K562 (cell line): Measurements from ENCODE around the gene SLC24A3. TPM values are rescaled to one million over a fixed set of nuclear protein-coding genes. Genes with fewer than 3 reads are reported as not detected.

Experiments used
- ATAC-seq: fragments of 200-7000 bp; cut with Tn5 transposase; 3 replicates; pipeline ENCODE4 v1.9.1; 2020; ENCODE audit warnings: moderate library complexity
- BruUV-seq: library from RNA; stranded (reverse); fragments of 400-500 nt; replicated peaks from 2 replicates; lab custom pipeline; 2021; lab: Mats Ljungman, UMichigan
- CTCF ChIA-PET: fragments of 300-600 bp; formaldehyde crosslinking; extraction: SDS; loops from one replicate; lab custom pipeline; 2021; ENCODE audit warnings: low intra/inter-chr PET ratio; lab: Yijun Ruan, JAX
- POLR2A ChIA-PET: fragments of 300-600, 350-650 bp; sonication (Branson Sonifier 250); formaldehyde crosslinking; extraction: SDS; loops from one replicate; lab custom pipeline; 2021; ENCODE audit warnings: antibody characterized with exemption, inconsistent platforms; lab: Yijun Ruan, JAX
- DNase-seq, 4 experiments: peaks; one replicate each; pipeline versions ENCODE4 v3.0.0 to v3.0.0-alpha.2; 2011 to 2018; ENCODE audit warnings: low spot score in 3 of 4, mixed read lengths in 3 of 4; ENCODE audit errors: extremely low read depth in 1 of 4
- FAIRE-seq: peaks from 2 replicates; lab custom pipeline; 2011; peaks lifted over from hg19 to GRCh38; lab: Jason Lieb, UNC
- H2AFZ ChIP-seq: 2 replicates; pipeline ENCODE4 v1.6.0; 2011; ENCODE audit warnings: low read depth, low read length, control low read depth, inconsistent platforms
- H3K27ac ChIP-seq: fragments of 200-600 bp; 3 replicates; pipeline ENCODE4 v1.8.0; 2011; ENCODE audit warnings: low read depth, mild to moderate bottlenecking, control low read depth, inconsistent platforms, low read length, moderate library complexity, mixed read lengths; ENCODE audit errors: extremely low read depth
- H3K27me3 ChIP-seq, 2 experiments: fragments of 300-600 bp in 1 of 2; 2 replicates in 1 of 2; 3 replicates in 1 of 2; pipeline versions ENCODE4 v1.6.0 to v1.8.0; 2011; ENCODE audit warnings: inconsistent platforms in 2 of 2, low read length in 2 of 2, mild to moderate bottlenecking in 1 of 2, mixed read lengths in 1 of 2, moderate library complexity in 1 of 2; ENCODE audit not compliant: control insufficient read depth in 2 of 2, insufficient read depth in 2 of 2
- H3K36me3 ChIP-seq: fragments of 300-600 bp; 3 replicates; pipeline ENCODE4 v1.8.0; 2011; ENCODE audit warnings: mild to moderate bottlenecking, low read length, inconsistent platforms; ENCODE audit not compliant: control insufficient read depth, insufficient read depth
- H3K4me1 ChIP-seq, 2 experiments: fragments of 200-600 bp in 1 of 2; replicated peaks in 1 of 2; 2 replicates in 1 of 2; 3 replicates in 1 of 2; pipeline versions ENCODE4 v1.5.1 to v1.8.0; 2011; ENCODE audit warnings: inconsistent platforms in 2 of 2, low read length in 2 of 2, mild to moderate bottlenecking in 1 of 2, mixed read lengths in 1 of 2, moderate library complexity in 1 of 2; ENCODE audit not compliant: control insufficient read depth in 2 of 2, insufficient read depth in 2 of 2
- H3K4me2 ChIP-seq: 2 replicates; pipeline ENCODE4 v1.6.1; 2011; ENCODE audit warnings: low read length, control low read depth, inconsistent platforms, mixed read lengths; ENCODE audit not compliant: insufficient read depth
- H3K4me3 ChIP-seq: fragments of 200-600 bp; sonication (generic), shearing (Covaris generic); 2 replicates; pipeline ENCODE4 v1.5.1; 2016; ENCODE audit warnings: control low read depth, inconsistent platforms
- H3K79me2 ChIP-seq: fragments of 200-600 bp; 3 replicates; pipeline ENCODE4 v1.8.0; 2011; ENCODE audit warnings: low read length, inconsistent platforms; ENCODE audit not compliant: control insufficient read depth, insufficient read depth
- H3K9ac ChIP-seq, 2 experiments: 2 replicates each; pipeline versions ENCODE4 v1.6.0 to v1.6.1; 2011; ENCODE audit warnings: low read depth in 2 of 2, low read length in 2 of 2, control low read depth in 1 of 2, inconsistent platforms in 1 of 2, mild to moderate bottlenecking in 1 of 2, mixed read lengths in 1 of 2; ENCODE audit not compliant: insufficient read depth in 1 of 2
- H3K9me1 ChIP-seq: one replicate; pipeline ENCODE4 v1.6.0; 2011; ENCODE audit warnings: inconsistent platforms, mild to moderate bottlenecking, low read length, moderate library complexity; ENCODE audit not compliant: control insufficient read depth, insufficient read depth
- H3K9me3 ChIP-seq: replicated peaks from 2 replicates; pipeline ENCODE4 v1.5.1; 2011; ENCODE audit warnings: low read depth, low read length, inconsistent platforms; ENCODE audit not compliant: control insufficient read depth, insufficient read depth
- H4K20me1 ChIP-seq: replicated peaks from 2 replicates; pipeline ENCODE4 v1.6.1; 2011; ENCODE audit warnings: low read length, inconsistent platforms, mixed read lengths; ENCODE audit not compliant: control insufficient read depth, insufficient read depth
- FIP1L1 ChIP-seq: fragments of 200-400 bp; formaldehyde crosslinking; IDR thresholded peaks from 2 replicates; pipeline ENCODE4 v1.6.1; 2018; ENCODE audit warnings: mild to moderate bottlenecking, low read depth, low read length; ENCODE audit not compliant: poor library complexity, severe bottlenecking
- GABPA ChIP-seq: fragments of 200-800 bp; sonication (Bioruptor generic); conservative IDR thresholded peaks from 2 replicates; pipeline ENCODE4 v1.6.1; 2016; ENCODE audit warnings: low read depth, missing genetic modification characterization, missing compliant biosample characterization
- KLF16 ChIP-seq: IDR thresholded peaks from 2 replicates; pipeline ENCODE4 v1.6.1; 2016; ENCODE audit warnings: antibody characterized with exemption
- ZBTB7A ChIP-seq: IDR thresholded peaks from 2 replicates; pipeline ENCODE4 v1.6.1; 2011; ENCODE audit warnings: low read depth, mild to moderate bottlenecking, low read length, moderate library complexity, borderline replicate concordance; ENCODE audit not compliant: control insufficient read depth
- ZNF184 ChIP-seq: sonication (generic); formaldehyde crosslinking; IDR thresholded peaks from 2 replicates; pipeline ENCODE4 v1.5.0; 2020; ENCODE audit warnings: missing genetic modification reagents
- ZNF780A ChIP-seq: fragments of 250-450 bp; sonication (Bioruptor Pico); IDR thresholded peaks from 2 replicates; pipeline ENCODE4 v1.5.0; 2021; ENCODE audit warnings: mild to moderate bottlenecking
- WGBS: fragments of 100-300 bp; shearing (Covaris generic); methylation state at CpG from one replicate; pipeline ENCODE4 v1.1.6; 2016; ENCODE audit warnings: low coverage, mixed read lengths; ENCODE audit not compliant: insufficient coverage; ENCODE audit errors: missing lambda C conversion rate; 5-methylcytosine and 5-hydroxymethylcytosine counted together
- in situ Hi-C: fragments of 300-500 bp; cut with MboI; formaldehyde crosslinking; loops from 4 replicates; pipeline ENCODE4 v1.15.0; 2018; ENCODE audit warnings: inconsistent platforms, mixed read lengths
- intact Hi-C: fragments of 100-400 bp; cut with micrococcal nuclease; formaldehyde crosslinking; loops from 2 replicates; pipeline ENCODE4 v1.14.2; 2022
- polyA plus RNA-seq, 8 experiments: library from polyadenylated mRNA; depleted of rRNA in 4 of 8; stranded (reverse) in 5 of 8; unstranded in 3 of 8; fragments of >200 nt; fragmentation: Nextera tagmentation in 2 of 8; fragmentation: Illumina TruSeq in 1 of 8; extraction: Ambion mirVana in 2 of 8; extraction: Trizol in 1 of 8; gene quantifications; 2 replicates each; pipeline versions ENCODE4 v1.2.1 to v1.2.3, GENCODE V29; 2011 to 2014; ENCODE audit warnings: inconsistent platforms in 1 of 8, missing spikeins in 1 of 8
- total RNA-seq, 7 experiments: library from RNA; depleted of rRNA in 6 of 7; stranded (reverse); fragments of >200 nt in 6 of 7; fragmentation: Illumina TruSeq in 2 of 7; extraction: Trizol in 2 of 7; gene quantifications; 2 replicates each; pipeline versions ENCODE4 v1.2.1 to v1.2.3, GENCODE V29; 2011 to 2021; ENCODE audit warnings: low replicate concordance in 1 of 7
- TF ChIP-seq, protein P1 (sequence below), 2 experiments: IDR thresholded peaks; 2 replicates each; pipeline ENCODE4 v1.6.1; 2011; ENCODE audit warnings: borderline replicate concordance in 1 of 2, control low read depth in 1 of 2, low read depth in 1 of 2, low read length in 1 of 2, mild to moderate bottlenecking in 1 of 2, mixed read lengths in 1 of 2, moderate library complexity in 1 of 2; ENCODE audit not compliant: insufficient read depth in 1 of 2, insufficient read length in 1 of 2, poor library complexity in 1 of 2, severe bottlenecking in 1 of 2; ENCODE audit errors: extremely low read depth in 1 of 2

Gene SLC24A3
- total and polyA plus RNA-seq, 9 of the 15 experiments (the other 6 are each of a cell fraction or from before 2014, with no cell fraction given) = not detected

DNA sequence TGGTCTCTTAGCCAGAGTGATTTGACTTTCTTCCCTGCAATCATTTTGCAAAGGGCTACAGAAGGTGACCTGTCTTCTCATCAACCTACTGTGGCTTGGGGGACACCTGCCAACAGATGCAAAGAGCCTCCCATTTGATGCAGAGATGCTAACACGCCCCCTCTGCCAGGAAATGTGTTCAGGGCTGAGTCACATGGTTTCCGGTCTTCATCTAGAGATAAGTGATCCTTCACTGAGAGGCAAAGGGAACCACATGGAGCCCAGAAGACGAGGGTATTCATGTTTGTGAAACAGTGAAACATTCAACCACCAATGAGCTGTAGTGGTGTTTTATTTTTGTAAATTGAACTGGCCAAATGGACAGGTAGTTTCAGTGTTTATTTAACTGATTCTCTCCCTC lies 436.6 kb downstream of the SLC24A3 start (continued):
- TF ChIP-seq, protein P1, sequence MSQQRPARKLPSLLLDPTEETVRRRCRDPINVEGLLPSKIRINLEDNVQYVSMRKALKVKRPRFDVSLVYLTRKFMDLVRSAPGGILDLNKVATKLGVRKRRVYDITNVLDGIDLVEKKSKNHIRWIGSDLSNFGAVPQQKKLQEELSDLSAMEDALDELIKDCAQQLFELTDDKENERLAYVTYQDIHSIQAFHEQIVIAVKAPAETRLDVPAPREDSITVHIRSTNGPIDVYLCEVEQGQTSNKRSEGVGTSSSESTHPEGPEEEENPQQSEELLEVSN (IDR thresholded peaks at IDR 0.05; ENCODE audit: borderline replicate concordance in 1 of 2, extremely low read depth in 1 of 2, insufficient read depth in 1 of 2, insufficient read length in 1 of 2, low read depth in 1 of 2, low read length in 1 of 2, poor library complexity in 1 of 2, severe bottlenecking in 1 of 2) = peak in 1 of 2 experiments; percentile 35
- TF ChIP-seq GABPA (tag) = 0 out of 2 replicates have a peak, but pooled peaks have one; percentile 14
- TF ChIP-seq, all 486 proteins: peak for 4

GRCh38 chr20:19652591-19653026 lies 440.2 kb downstream of the SLC24A3 start:
- WGBS = 0% methylated on average over 5 of the region's 5 CpGs
- Histone ChIP-seq H3K4me1 (no peaks in the 10 kb centered on the region), H3K36me3 (no peaks in the 10 kb centered on the region), H3K4me2 (no peak overlapping the region), H4K20me1 (no peaks in the 10 kb centered on the region), H3K9me3 (no peaks in the 10 kb centered on the region), H3K79me2 (no peaks in the 10 kb centered on the region), H3K27ac (no peak overlapping the region), H3K9ac (no peak overlapping the region), H3K9me1 (no peaks in the 10 kb centered on the region), H2AFZ (no peak overlapping the region), H3K4me3 (no peak overlapping the region), H3K27me3 (peaks cover 0 to 9% of the 10 kb centered on the region in 2 experiments; a peak in 1 of 5 replicates)
- POLR2A ChIA-PET = no interaction called here
- DNase-seq (no peak), ATAC-seq (no peak), FAIRE-seq (no peak)
- CTCF ChIA-PET = no interaction called here
- in situ Hi-C loops = no loop called here
- BruUV-seq = no TSS peak
- TF ChIP-seq ZNF780A = no peak
- no peak for TF ChIP-seq KLF16
- TF ChIP-seq ZNF184 (CRISPR knock-in tag) = no peak
- TF ChIP-seq FIP1L1 = no peak
- TF ChIP-seq ZBTB7A = no peak
- intact Hi-C loops = no loop called here
